GM13976 (cell line): ENCODE results near the gene KIRREL3.

Source experiments
- DNase-seq: peaks from one replicate; pipeline ENCODE4 v3.0.0; 2012; ENCODE audit warnings: low spot score
- in situ Hi-C: fragments of 300-500 bp; cut with MboI; formaldehyde crosslinking; loops from one replicate; pipeline ENCODE4 v1.12.0; 2022; ENCODE audit warnings: low sequenced_read_pairs, mixed read lengths, inconsistent platforms; ENCODE audit not compliant: unreplicated experiment
- TF ChIP-seq, protein P1 (sequence below): IDR thresholded peaks from 2 replicates; pipeline ENCODE4 v1.5.1; 2012; ENCODE audit warnings: borderline replicate concordance, mild to moderate bottlenecking; ENCODE audit not compliant: insufficient read depth; ENCODE audit errors: extremely low read depth, missing control alignments, control extremely low read depth

The KIRREL3 gene

DNA sequence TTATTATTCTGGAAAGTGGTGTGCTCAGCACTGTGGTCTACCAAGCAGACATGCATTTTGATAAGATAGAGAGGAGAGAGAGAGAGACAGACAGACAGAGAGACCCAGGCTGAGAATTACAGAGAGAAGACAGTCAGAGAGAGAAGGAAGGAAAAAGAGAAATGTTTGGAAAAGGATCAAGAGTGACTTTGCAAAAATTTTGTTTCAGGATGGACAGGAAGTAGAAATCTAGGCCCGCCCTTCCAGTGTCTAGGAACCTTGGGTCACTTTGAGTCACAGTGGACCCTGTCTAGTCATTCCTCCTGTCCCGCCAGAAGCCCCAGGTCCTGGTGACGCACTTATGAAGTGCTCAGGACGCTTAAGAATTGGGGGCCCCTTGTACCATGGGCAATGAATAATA lies 478.4 kb downstream of the KIRREL3 start:
- no peak for DNase-seq
- TF ChIP-seq, protein P1, sequence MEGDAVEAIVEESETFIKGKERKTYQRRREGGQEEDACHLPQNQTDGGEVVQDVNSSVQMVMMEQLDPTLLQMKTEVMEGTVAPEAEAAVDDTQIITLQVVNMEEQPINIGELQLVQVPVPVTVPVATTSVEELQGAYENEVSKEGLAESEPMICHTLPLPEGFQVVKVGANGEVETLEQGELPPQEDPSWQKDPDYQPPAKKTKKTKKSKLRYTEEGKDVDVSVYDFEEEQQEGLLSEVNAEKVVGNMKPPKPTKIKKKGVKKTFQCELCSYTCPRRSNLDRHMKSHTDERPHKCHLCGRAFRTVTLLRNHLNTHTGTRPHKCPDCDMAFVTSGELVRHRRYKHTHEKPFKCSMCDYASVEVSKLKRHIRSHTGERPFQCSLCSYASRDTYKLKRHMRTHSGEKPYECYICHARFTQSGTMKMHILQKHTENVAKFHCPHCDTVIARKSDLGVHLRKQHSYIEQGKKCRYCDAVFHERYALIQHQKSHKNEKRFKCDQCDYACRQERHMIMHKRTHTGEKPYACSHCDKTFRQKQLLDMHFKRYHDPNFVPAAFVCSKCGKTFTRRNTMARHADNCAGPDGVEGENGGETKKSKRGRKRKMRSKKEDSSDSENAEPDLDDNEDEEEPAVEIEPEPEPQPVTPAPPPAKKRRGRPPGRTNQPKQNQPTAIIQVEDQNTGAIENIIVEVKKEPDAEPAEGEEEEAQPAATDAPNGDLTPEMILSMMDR: no peak
- in situ Hi-C loops: no loop called here

DNA sequence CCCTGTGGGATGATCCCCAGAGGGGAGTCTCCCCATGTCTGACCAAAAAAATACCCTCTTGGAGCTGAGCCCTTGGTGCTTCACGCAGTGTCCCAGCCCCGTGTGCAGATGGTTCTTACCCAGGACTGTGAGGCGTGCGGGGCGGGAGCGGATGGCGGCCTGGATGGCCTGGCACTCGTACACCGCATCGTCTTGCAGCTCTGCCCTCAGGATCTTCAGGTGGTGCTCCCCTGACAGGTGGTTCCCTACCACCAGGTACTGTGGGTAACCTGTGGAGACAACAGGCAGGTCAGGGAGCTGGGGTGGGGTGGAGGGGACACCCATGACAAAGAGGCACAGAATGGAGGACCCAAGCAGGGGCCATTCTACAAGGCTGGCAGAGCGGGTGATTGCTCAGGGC lies 479.4 kb downstream of the KIRREL3 start:
- TF ChIP-seq, protein P1: no peak
- DNase-seq: no peak
- in situ Hi-C loops: no loop called here

DNA sequence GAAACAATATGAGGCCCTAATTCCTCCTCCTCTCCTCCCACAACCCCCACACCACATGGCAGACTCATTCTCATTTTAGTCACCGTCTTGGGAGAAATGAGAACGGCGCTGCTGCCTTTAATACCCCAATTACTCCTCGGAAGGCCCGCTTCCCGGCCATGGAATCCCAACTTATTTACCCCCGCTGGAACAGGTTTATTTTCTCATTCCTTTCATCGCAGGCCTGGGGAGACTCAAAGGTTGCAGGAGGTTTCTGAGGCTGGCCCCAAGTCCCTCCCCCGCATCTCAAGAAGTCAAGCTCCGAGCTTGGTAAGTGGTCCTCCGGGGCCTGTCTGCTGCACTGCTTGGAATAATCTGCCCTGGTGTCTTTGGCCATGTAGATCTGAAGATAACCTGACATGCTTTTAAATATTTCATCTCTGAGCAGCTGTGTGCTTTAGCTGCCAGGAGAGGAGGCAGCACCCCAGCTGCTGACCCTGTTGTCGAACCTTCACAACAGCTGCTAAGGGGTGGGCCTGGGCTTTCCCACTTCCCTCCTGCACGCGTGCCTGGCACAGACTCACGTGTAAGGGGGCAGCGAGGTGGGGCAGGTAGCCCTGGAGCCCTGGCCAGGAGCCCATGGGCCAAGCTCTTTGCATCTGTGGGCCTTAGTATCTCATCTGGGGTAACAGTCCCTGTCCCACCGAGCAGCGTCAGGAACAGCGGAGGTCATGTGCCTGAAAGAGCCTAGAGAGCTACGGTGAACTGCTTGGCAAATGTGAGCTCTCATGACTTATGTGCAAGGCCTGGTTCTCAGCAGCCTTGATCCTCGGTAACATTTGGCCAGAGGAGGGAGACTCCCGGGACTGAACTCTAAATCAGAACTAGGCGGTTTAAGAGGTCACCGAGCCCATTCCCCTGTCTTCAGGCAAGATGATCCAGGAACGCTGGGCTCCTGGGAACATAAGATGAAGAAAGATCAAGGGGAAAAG lies 480.5 kb downstream of the KIRREL3 start:
- DNase-seq: no peak
- in situ Hi-C loops: no loop called here
- TF ChIP-seq, protein P1: no peak

DNA sequence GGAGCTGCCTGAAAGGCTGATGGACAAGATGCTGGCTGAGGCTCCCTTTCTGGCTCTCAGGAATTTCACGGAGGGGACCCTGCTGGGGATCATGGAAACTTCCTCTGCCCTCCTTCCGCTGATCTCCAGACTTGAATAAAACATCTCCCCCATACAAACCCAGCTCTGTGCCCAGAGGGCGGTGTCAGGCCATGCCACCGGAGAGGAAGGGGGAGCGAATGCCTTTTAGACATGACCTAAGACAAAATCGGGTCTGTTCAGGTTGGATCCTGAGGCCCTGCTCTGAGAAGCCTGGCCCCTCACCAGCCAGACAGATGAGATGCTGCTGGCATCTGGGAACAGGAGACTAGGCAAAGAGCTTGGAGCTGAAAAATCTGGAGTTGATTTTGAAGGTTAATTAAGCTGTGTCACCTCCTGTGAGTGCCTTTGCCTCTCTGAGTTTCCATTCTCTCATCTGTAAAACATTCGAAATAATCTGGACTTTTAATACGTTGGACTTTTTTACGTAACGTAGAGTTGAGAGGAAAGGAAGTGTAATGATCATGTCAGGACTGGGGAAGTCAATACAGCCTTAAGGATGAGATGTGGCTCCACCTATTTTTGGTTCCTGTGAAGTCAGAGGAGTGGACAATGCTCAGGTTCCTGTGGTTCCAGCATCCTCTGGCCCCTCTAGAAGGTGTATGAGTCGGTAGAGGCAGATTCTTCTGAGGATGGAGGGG lies 481.4 kb downstream of the KIRREL3 start:
- TF ChIP-seq, protein P1: no peak
- in situ Hi-C loops: no loop called here
- no peak for DNase-seq

DNA sequence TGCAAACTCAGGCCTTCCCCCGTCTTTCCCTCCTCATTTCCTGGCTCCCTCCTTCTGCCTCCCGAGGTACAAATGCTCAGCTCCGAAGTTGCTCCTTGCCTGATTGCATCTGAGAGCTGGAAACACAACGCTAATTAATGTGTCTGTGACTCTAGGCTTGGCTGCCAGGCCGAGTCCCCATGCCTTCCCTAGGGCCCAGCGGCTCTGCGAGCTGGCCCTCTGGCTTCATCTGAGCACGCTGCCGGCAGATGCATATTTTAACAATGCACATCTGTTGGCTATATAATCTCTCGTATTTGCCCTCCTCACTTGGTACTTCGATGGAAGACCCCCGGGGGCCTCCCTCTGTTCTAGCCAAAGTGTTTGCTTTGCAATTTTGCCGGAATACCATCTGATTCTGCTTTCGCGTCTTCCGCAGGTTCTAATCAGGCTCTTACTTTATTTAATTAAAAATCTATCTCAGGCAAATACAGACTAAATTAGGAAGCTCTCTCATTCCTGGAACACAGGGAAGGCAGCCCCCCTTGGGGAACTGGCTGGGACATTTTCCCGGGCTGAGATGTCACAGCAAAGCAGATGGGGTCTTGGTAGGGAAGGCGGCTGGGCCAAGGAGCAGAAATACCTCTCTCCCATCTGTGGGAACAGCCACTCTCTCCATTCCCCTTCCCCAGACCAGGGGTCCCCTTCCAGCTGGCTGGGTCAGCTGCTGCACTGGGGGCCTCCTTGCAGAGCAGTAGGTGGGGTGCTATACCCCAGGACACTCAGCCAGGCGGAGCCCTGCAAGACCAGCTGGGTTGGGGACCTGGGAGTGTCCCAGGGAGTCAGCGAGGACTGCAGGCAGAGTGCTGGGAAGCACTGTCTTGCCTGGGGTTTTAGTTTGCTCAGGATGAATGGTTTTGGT lies 482.2 kb downstream of the KIRREL3 start:
- in situ Hi-C loops: no loop called here
- TF ChIP-seq, protein P1: no peak
- no peak for DNase-seq

DNA sequence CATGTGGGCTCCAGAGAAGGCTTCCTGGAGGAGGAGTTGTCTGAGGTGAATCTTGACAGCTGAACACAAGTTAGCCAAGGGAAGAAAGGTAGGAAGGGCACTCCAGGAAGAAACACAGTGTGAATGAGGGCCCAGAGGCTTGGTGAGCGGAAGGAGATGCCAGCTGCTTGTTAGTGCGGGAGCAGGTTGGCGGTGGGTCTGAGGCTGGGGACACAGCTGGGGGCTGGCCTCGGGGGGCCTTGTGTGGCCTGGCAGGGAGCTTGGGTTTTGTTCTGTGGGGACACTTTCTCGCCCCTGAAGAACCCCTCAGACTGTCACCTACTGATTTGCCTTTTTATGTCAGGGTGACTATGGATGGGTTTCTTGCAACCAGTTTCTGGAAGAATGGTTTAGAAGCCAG lies 485.1 kb downstream of the KIRREL3 start:
- DNase-seq: no peak
- TF ChIP-seq, protein P1: no peak
- in situ Hi-C loops: no loop called here
